ENCODE data around the gene TBC1D1. TPM values are rescaled to one million over a fixed set of nuclear protein-coding genes. Genes with fewer than 3 reads are reported as not detected.

Gene TBC1D1
- total and polyA plus RNA-seq, 2 experiments from 2014 or later: 53.9 to 151 TPM

GRCh38 chr4:38002451-38003071 lies 111.7 kb downstream of the TBC1D1 start (continued):
- TF ChIP-seq ETS1 (IDR thresholded peaks at IDR 0.05) (no peak), JUNB (IDR thresholded peaks at IDR 0.05; ENCODE audit: unreplicated experiment) (no peak), ZNF331 (CRISPR knock-in tag; IDR thresholded peaks at IDR 0.05; ENCODE audit: low read depth) (peak; percentile 68; the same call in 1 of the 2 replicates), POLR2AphosphoS5 (IDR thresholded peaks at IDR 0.05; ENCODE audit: low read depth) (no peak), REST (IDR thresholded peaks at IDR 0.05; ENCODE audit: unreplicated experiment) (no peak), NANOG (IDR thresholded peaks at IDR 0.05; ENCODE audit: borderline replicate concordance) (no peak), ZNF114 (CRISPR knock-in tag; IDR thresholded peaks at IDR 0.05) (peak; percentile 90; the same call in 1 of the 2 replicates)

GRCh38 chr4:38003102-38003501 lies 112.2 kb downstream of the TBC1D1 start:
- Histone ChIP-seq H3K4me3 (no peak overlapping the region), H3K4me2 (no peak overlapping the region), H2AFZ (no peak overlapping the region), H3F3A (replicated peaks; ENCODE audit: low read depth) (no peaks in the 10 kb centered on the region), H3K27ac (ENCODE audit: low read depth) (peak overlapping the region; percentile 72), H3K36me3 (ENCODE audit: insufficient read depth) (no peaks in the 10 kb centered on the region), H3K9me2 (ENCODE audit: insufficient read depth) (no peaks in the 10 kb centered on the region), H3K79me2 (replicated peaks; ENCODE audit: insufficient read depth) (peaks cover 65% of the 10 kb centered on the region), H4K20me1 (replicated peaks; ENCODE audit: insufficient read depth) (peaks cover 3% of the 10 kb centered on the region; the same call in 1 of the 2 replicates), H3K4me1 (ENCODE audit: insufficient read depth) (peaks cover 37% of the 10 kb centered on the region), H3K27me3 (ENCODE audit: insufficient read depth) (no peaks in the 10 kb centered on the region)
- H3K4me3 Mint-ChIP-seq: no peak overlapping the region
- H3K27ac Mint-ChIP-seq: peak overlapping the region; percentile 44; the same call in 1 of the 2 replicates
- H3K4me1 Mint-ChIP-seq: peaks cover 66% of the 10 kb centered on the region
- H3K27me3 Mint-ChIP-seq (ENCODE audit: insufficient read depth, low read depth, poor library complexity): peaks cover 2% of the 10 kb centered on the region
- ATAC-seq (no peak), DNase-seq (ENCODE audit: low spot score) (no peak)
- TF ChIP-seq POLR2AphosphoS5 (IDR thresholded peaks at IDR 0.05; ENCODE audit: low read depth): no peak
- TF ChIP-seq JUNB (IDR thresholded peaks at IDR 0.05; ENCODE audit: unreplicated experiment): no peak
- no peak for TF ChIP-seq CTCF (conservative IDR thresholded peaks at IDR 0.05; ENCODE audit: low read depth in 2 of 2)
- no peak for TF ChIP-seq ZNF331 (CRISPR knock-in tag; IDR thresholded peaks at IDR 0.05; ENCODE audit: low read depth)
- TF ChIP-seq EZH2 (IDR thresholded peaks at IDR 0.05; ENCODE audit: low read depth, unreplicated experiment): no peak
- no peak for TF ChIP-seq ZNF462 (CRISPR knock-in tag; IDR thresholded peaks at IDR 0.05)
- no peaks in the 10 kb centered on the region for H3K36me3 Mint-ChIP-seq (ENCODE audit: low read depth)
- no peaks in the 10 kb centered on the region for H3K9me3 Mint-ChIP-seq

Measured in GM23338 (cell line).